HG02981 (cell line): ENCODE measurements around the gene SLAIN2.
A peak's percentile ranks its signal among the peaks of the same experiment; 100 is the strongest.
"Not testable (repeated sequence)": the region's sequence is repeated elsewhere in the genome, so short reads cannot be mapped to it uniquely, and the experiment has no call there.

Experiments
- ATAC-seq: cut with Tn5 transposase; IDR thresholded peaks from one replicate; pipeline ENCODE4 v1.9.1; 2021; ENCODE audit warnings: mild to moderate bottlenecking, moderate library complexity; ENCODE audit not compliant: unreplicated experiment

SLAIN2 gene

GRCh38 chr4:48340965-48341775 is at the start of gene SLAIN2:
Gene SLAIN2 (plus strand): TSS chr4:48341529. CDS start chr4:48341740, 211 bp downstream.
- ATAC-seq: peak; percentile 85

GRCh38 chr4:48292218-48292790 is 49.0 kb upstream of the SLAIN2 start:
- not testable (repeated sequence) for ATAC-seq

- no peak for ATAC-seq
Measured at GRCh38 chr4:48295116-48295515, 46.2 kb upstream of the SLAIN2 start.

- ATAC-seq: peak; percentile 69
Measured at GRCh38 chr4:48296365-48296764, 45.0 kb upstream of the SLAIN2 start.

GRCh38 chr4:48297256-48297846 is 44.0 kb upstream of the SLAIN2 start:
- ATAC-seq: no peak

- ATAC-seq: no peak
Measured at GRCh38 chr4:48299560-48299959, 41.8 kb upstream of the SLAIN2 start.

GRCh38 chr4:48300004-48300403 is 41.3 kb upstream of the SLAIN2 start:
- ATAC-seq: no peak

- no peak for ATAC-seq
Measured at GRCh38 chr4:48305508-48305907, 35.8 kb upstream of the SLAIN2 start.

- ATAC-seq: peak; percentile 75
Measured at GRCh38 chr4:48307528-48307927, 33.8 kb upstream of the SLAIN2 start.

- no peak for ATAC-seq
Measured at GRCh38 chr4:48308901-48309300, 32.4 kb upstream of the SLAIN2 start.

- ATAC-seq: no peak
Measured at GRCh38 chr4:48311896-48312295, 29.4 kb upstream of the SLAIN2 start.

GRCh38 chr4:48314746-48315145 is 26.6 kb upstream of the SLAIN2 start:
- ATAC-seq: not testable (repeated sequence)

- ATAC-seq: peak; percentile 87
Measured at GRCh38 chr4:48315728-48316630, 25.4 kb upstream of the SLAIN2 start.

- no peak for ATAC-seq
Measured at GRCh38 chr4:48321312-48321711, 20.0 kb upstream of the SLAIN2 start.

- no peak for ATAC-seq
Measured at GRCh38 chr4:48322063-48322462, 19.3 kb upstream of the SLAIN2 start.

GRCh38 chr4:48324281-48324680 is 17.0 kb upstream of the SLAIN2 start:
- ATAC-seq: no peak

- ATAC-seq: no peak
Measured at GRCh38 chr4:48329193-48329592, 12.1 kb upstream of the SLAIN2 start.

- no peak for ATAC-seq
Measured at GRCh38 chr4:48329976-48330375, 11.4 kb upstream of the SLAIN2 start.

- no peak for ATAC-seq
Measured at GRCh38 chr4:48331577-48332330, 9.6 kb upstream of the SLAIN2 start.

- no peak for ATAC-seq
Measured at GRCh38 chr4:48332661-48333060, 8.7 kb upstream of the SLAIN2 start.
